PC-9 (cell line): ENCODE data around the gene SHC3.

Experiments
- CTCF ChIP-seq: fragments of 200-600 bp; sonication (generic); conservative IDR thresholded peaks from 2 replicates; pipeline ENCODE4 v1.6.1; 2017; ENCODE audit warnings: mixed run types, antibody characterized with exemption, mild to moderate bottlenecking, moderate library complexity
- EZH2 ChIP-seq: fragments of 200-600 bp; sonication (generic); IDR thresholded peaks from 2 replicates; pipeline ENCODE4 v1.8.0; 2017; ENCODE audit warnings: antibody characterized with exemption, low read depth

DNA sequence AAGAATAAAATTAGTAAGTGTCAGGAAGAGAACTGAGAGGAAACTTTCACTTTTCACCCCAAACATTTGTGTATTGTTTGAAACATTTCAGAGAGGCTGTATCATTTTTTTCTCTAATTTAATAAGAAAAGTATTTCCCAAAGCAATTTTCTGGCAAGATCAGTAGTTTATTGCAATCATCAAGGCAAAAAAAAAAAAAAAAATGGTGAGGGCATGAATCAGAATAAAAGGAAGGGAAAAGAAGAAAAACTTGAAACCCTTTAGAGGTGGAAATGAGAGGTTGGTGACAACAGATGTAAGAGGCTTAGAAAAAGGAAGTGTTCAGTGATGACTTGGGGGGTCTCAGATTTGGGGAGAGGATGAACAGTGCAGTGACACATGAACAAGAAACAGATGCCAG, 13.3 kb downstream of the SHC3 start:
- no peak for TF ChIP-seq CTCF
- no peak for TF ChIP-seq EZH2
